ENCODE data around the gene TRIM54.

The TRIM54 gene

DNA sequence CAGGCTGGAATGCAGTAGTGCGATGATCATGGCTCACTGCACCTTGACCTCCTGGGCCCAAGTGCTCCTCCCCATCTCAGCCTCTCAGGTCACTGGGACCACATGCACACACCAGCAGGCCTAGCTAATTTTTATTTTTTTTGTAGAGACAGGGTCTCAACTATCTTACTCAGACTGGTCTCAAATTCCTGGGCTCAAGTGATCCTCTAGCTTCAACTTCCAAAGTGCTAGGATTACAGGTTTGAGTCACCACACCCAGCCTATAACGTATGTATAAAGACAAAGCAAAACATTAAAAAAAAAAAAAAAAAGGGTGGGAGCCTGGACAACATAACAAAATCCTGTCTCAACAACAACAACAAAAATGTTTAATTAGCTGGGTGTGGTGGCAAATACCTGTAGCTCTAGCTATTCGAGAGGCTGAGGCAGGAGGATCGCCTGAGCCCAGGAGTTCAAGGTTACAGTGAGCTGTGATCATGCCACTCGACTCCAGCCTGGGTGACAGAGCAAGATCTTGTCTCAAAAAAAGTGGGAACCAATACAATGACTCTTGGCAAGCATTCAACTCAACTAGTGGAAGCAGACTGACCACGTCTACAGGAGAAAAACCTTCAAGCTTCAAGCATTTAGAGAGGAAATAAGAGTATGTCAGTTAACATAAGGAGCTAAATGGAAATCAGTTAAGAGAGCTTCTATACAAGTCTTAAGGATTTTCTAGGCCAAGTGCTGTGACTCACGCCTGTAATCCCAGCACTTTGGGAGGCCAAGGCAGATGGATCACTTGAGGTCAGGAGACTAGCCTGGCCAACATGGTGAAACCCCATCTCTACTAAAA, 71.8 kb downstream of the TRIM54 start:
- no peak for DNase-seq (ENCODE audit: insufficient read length, low spot score)
- FAIRE-seq: no peak

DNA sequence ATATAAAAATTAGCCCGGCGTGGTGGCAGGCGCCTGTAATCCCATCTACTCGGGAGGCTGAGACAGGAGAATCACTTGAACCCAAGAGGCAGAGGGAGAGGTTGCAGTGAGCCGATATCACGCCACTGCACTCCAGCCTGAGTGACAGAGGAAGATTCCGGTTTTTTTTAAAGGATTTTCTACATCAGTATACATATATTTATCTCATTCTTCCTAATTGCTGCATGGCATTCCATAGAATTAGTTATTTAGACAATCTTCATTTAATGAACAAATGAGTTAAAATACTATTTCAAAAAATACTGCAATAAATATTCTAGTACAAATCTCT, 72.3 kb downstream of the TRIM54 start:
- FAIRE-seq (no peak), DNase-seq (ENCODE audit: insufficient read length, low spot score) (no peak)

- FAIRE-seq: no peak
- DNase-seq (ENCODE audit: insufficient read length, low spot score): peak; percentile 51
Observed at GRCh38 chr2:27356056-27356381, 73.8 kb downstream of the TRIM54 start.

DNA sequence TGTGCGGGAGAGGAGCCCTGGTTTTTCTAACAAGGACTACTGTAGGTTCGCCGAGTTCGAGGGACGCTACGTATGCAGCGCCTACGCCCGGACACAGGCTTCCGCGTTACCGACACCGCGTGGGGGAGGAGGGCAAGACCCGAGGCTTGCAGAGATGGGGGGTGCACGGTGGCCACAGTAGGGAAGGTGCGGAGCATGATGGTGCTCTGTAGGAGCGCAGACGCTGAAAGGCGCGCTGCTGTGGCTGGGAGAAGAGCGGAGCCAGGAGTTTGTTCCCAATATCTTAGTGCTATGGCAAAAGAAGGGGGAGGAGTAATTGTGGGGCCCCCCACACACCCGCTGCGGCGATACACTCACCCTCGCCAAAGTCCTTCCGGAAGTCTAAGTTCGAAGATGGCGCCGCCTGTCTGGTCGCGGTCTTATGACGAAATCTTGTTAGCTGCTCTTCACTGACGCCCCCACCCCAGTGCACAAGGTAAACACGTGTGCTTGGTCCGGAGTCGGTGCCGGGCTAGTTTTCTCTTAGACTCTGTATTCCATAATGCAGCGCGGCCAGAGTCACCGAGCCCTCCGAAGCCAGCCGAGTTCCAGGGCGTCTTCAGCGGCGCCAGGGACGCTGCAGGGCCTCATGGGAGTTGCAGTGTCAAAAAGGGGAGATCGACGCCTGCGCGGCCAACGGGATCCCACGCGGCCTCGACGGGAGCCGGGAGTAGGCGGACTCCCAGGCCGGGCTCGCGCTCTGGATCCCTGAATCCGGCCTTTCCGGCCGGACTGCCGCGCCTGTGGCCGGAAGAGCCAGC, 74.4 kb downstream of the TRIM54 start, which contains the start of gene GTF3C2:
TSS of gene GTF3C2 (minus strand) at position 383 of the 800 bp plus-strand sequence. CDS start 13,210 bp downstream, outside the sequence.
- FAIRE-seq: peak; percentile 72
- DNase-seq (ENCODE audit: insufficient read length, low spot score): peak; percentile 97
